GM12865 (cell line): Measurements from ENCODE around the gene DDX19B.
A peak's percentile ranks its signal among the peaks of the same experiment; 100 is the strongest.
"Not testable (repeated sequence)": the region's sequence is repeated elsewhere in the genome, so short reads cannot be mapped to it uniquely, and the experiment has no call there.

Experiments used
- DNase-seq: peaks from one replicate; pipeline ENCODE4 v3.0.0; 2010; ENCODE audit warnings: low read depth
- H3K4me3 ChIP-seq: 2 replicates; pipeline ENCODE4 v1.5.1; 2011; ENCODE audit warnings: mild to moderate bottlenecking, low read depth, low read length, control low read depth
- CTCF ChIP-seq: IDR thresholded peaks from 2 replicates; pipeline ENCODE4 v1.5.1; 2011; ENCODE audit warnings: low read length, control low read depth, low read depth, inconsistent platforms; ENCODE audit not compliant: insufficient read depth; ENCODE audit errors: missing control alignments

The DDX19B gene

GRCh38 chr16:70304892-70305448 is 6.0 kb downstream of the DDX19B start:
- no peak overlapping the region for H3K4me3 ChIP-seq
- TF ChIP-seq CTCF, result no peak
- no peak for DNase-seq

- no peak for DNase-seq
- TF ChIP-seq CTCF, result no peak
- no peak overlapping the region for H3K4me3 ChIP-seq
These were observed 7.9 kb downstream of the DDX19B start for GRCh38 chr16:70306880-70307279.

GRCh38 chr16:70307726-70308125 is 8.7 kb downstream of the DDX19B start:
- not testable (repeated sequence) for H3K4me3 ChIP-seq, DNase-seq

DNA sequence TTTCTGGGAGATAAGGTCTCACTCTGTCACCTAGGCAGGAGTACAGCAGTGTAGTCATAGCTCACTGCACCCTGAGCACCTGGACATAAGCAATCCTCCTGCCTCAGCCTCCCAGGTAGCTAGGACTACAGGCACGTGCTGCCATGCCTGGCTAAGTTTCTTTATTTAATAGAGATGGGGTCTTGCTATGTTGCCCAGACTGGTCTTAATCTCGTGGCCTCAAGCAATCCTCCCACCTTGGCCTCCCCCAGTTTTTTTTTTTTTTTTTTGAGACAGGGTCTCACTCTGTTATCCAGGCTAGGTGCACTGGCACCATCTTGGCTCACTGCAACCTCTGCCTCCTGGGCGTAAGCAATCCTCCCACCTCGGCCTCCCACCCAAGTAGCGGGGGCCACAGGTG is 21.1 kb downstream of the DDX19B start:
- no peak overlapping the region for H3K4me3 ChIP-seq
- DNase-seq, result no peak
- TF ChIP-seq CTCF, result no peak

GRCh38 chr16:70324998-70325747 is 26.2 kb downstream of the DDX19B start:
- TF ChIP-seq CTCF, result no peak
- DNase-seq, result no peak
- no peak overlapping the region for H3K4me3 ChIP-seq

DNA sequence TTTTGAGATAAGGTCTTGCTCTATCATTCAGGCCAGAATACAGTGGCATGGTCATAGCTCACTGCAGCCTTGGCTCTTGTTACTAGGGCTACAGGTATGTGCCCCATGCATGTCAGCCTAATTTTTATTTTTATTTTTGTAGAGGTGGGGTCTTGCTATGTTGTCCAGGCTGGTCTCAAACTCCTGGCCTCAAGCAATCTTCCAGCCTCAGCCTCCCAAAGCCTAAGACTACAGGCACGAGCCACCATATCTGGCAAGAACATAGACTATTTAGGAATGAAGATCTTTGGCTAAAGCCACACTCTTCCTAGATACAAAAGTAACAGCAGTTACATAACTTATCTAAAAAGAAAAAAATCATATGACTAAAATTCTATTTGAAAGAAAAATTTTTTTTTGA is 32.1 kb downstream of the DDX19B start:
- DNase-seq, result no peak
- TF ChIP-seq CTCF, result no peak
- no peak overlapping the region for H3K4me3 ChIP-seq

DNA sequence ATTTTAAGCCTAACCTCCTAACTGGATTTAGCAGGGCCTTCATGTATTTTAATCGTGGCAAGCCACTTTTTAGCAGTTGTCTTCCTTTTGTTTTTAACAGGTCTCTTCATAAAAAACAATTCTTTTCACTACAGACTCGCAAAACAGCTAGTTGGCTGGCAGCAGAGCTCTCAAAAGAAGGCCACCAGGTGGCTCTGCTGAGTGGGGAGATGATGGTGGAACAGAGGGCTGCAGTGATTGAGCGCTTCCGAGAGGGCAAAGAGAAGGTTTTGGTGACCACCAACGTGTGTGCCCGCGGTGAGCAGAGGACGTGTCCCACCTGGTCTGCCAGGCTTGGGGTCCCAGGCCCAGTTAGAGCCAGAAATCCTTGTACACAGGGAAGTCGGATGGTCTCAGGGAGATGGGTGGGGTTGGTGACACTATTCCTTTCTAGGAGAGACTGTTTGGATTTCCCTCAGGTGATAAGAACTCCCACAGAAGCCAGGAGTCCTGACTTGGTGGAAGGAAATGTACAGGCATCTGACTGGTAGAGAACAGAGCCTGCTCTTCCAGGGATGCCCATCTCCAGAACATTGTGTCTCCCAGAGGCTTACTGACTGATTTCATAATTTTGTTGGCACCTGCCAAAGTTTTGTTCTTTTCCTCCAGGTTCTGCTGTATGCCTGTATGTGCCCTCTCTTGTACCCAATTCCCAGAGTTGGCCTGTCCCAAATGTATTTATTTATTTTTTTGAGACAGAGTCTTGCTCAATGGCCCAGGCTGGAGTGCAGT is 32.8 kb downstream of the DDX19B start:
- H3K4me3 ChIP-seq, result no peak overlapping the region
- DNase-seq, result no peak
- TF ChIP-seq CTCF, result peak; percentile 24

GRCh38 chr16:70332728-70333127 is 33.7 kb downstream of the DDX19B start:
- not testable (repeated sequence) for DNase-seq, H3K4me3 ChIP-seq
